ENCODE data around the gene KRTAP4-8. TPM values are rescaled to one million over a fixed set of nuclear protein-coding genes. Genes with fewer than 3 reads are reported as not detected.
"Not testable (repeated sequence)": the region's sequence is repeated elsewhere in the genome, so short reads cannot be mapped to it uniquely, and the experiment has no call there.

Gene KRTAP4-8
- total RNA-seq, 1 experiment from 2014 or later, result not detected

GRCh38 chr17:41121742-41122141 lies 23.8 kb upstream of the KRTAP4-8 start:
- TF ChIP-seq EZH2 (IDR thresholded peaks at IDR 0.05; ENCODE audit: low read depth) (no peak), CTCF (conservative IDR thresholded peaks at IDR 0.05) (no peak)
- ChIA-PET POLR2A (ENCODE audit: unreplicated experiment) (no interaction called here), CTCF (no interaction called here)
- Histone ChIP-seq H2AFZ (no peak overlapping the region), H3K36me3 (ENCODE audit: low read depth) (no peaks in the 10 kb centered on the region), H3K27ac (no peak overlapping the region), H3K4me3 (no peak overlapping the region), H4K20me1 (ENCODE audit: insufficient read depth) (no peaks in the 10 kb centered on the region), H3K27me3 (ENCODE audit: insufficient read depth, low read depth) (no peaks in the 10 kb centered on the region), H3F3A (ENCODE audit: insufficient read depth, low read depth) (no peaks in the 10 kb centered on the region), H3K9me2 (ENCODE audit: insufficient read depth) (no peaks in the 10 kb centered on the region), H3K4me1 (replicated peaks; ENCODE audit: insufficient read depth) (no peaks in the 10 kb centered on the region; the same call in 1 of the 2 replicates), H3K9me3 (ENCODE audit: insufficient read depth, low read depth) (0 out of 2 replicates have a peak, but pooled peaks cover 3% of the 10 kb centered on the region), H3K79me2 (ENCODE audit: low read depth) (no peaks in the 10 kb centered on the region), H3K4me2 (no peak overlapping the region)
- intact Hi-C loops (cut with micrococcal nuclease; ENCODE audit: unreplicated experiment), result no loop called here
- no peak for DNase-seq
- BruUV-seq (replicated peaks), result no TSS peak

GRCh38 chr17:41119696-41120690 lies 22.1 kb upstream of the KRTAP4-8 start:
- H3K9me2 ChIP-seq (ENCODE audit: insufficient read depth); CTCF ChIA-PET; H3K36me3 ChIP-seq (ENCODE audit: low read depth); H3K27ac ChIP-seq; H3K4me1 ChIP-seq (replicated peaks; ENCODE audit: insufficient read depth); H3K4me2 ChIP-seq; DNase-seq; POLR2A ChIA-PET (ENCODE audit: unreplicated experiment); H3K9me3 ChIP-seq (ENCODE audit: insufficient read depth, low read depth); H3F3A ChIP-seq (ENCODE audit: insufficient read depth, low read depth); H2AFZ ChIP-seq; H3K27me3 ChIP-seq (ENCODE audit: insufficient read depth, low read depth); H3K4me3 ChIP-seq; H4K20me1 ChIP-seq (ENCODE audit: insufficient read depth); intact Hi-C loops (cut with micrococcal nuclease; ENCODE audit: unreplicated experiment); BruUV-seq (replicated peaks); H3K79me2 ChIP-seq (ENCODE audit: low read depth): not testable (repeated sequence)

GRCh38 chr17:41118721-41119120 lies 20.8 kb upstream of the KRTAP4-8 start:
- H3K4me2 ChIP-seq, result no peak overlapping the region
- no peak overlapping the region for H3K4me3 ChIP-seq
- no peak overlapping the region for H3K27ac ChIP-seq
- H3K27me3 ChIP-seq (ENCODE audit: insufficient read depth, low read depth), result no peaks in the 10 kb centered on the region
- 0 out of 2 replicates have a peak, but pooled peaks cover 3% of the 10 kb centered on the region for H3K9me3 ChIP-seq (ENCODE audit: insufficient read depth, low read depth)
- TF ChIP-seq EZH2 (IDR thresholded peaks at IDR 0.05; ENCODE audit: low read depth) (no peak), CTCF (conservative IDR thresholded peaks at IDR 0.05) (no peak)
- BruUV-seq (replicated peaks), result no TSS peak
- H3K36me3 ChIP-seq (ENCODE audit: low read depth), result no peaks in the 10 kb centered on the region
- no peaks in the 10 kb centered on the region for H3K79me2 ChIP-seq (ENCODE audit: low read depth)
- DNase-seq, result no peak
- ChIA-PET POLR2A (ENCODE audit: unreplicated experiment) (no interaction called here), CTCF (no interaction called here)
- intact Hi-C loops (cut with micrococcal nuclease; ENCODE audit: unreplicated experiment), result no loop called here
- no peaks in the 10 kb centered on the region for H4K20me1 ChIP-seq (ENCODE audit: insufficient read depth)
- no peaks in the 10 kb centered on the region for H3F3A ChIP-seq (ENCODE audit: insufficient read depth, low read depth)
- no peaks in the 10 kb centered on the region; the same call in 1 of the 2 replicates for H3K4me1 ChIP-seq (replicated peaks; ENCODE audit: insufficient read depth)
- H3K9me2 ChIP-seq (ENCODE audit: insufficient read depth), result no peaks in the 10 kb centered on the region
- no peak overlapping the region for H2AFZ ChIP-seq

- intact Hi-C loops (cut with micrococcal nuclease; ENCODE audit: unreplicated experiment); H3K4me2 ChIP-seq; BruUV-seq (replicated peaks); H3K9me2 ChIP-seq (ENCODE audit: insufficient read depth); H4K20me1 ChIP-seq (ENCODE audit: insufficient read depth); H3K36me3 ChIP-seq (ENCODE audit: low read depth); H3K4me1 ChIP-seq (replicated peaks; ENCODE audit: insufficient read depth); CTCF ChIA-PET; POLR2A ChIA-PET (ENCODE audit: unreplicated experiment); H3K27ac ChIP-seq; H3K4me3 ChIP-seq; H3F3A ChIP-seq (ENCODE audit: insufficient read depth, low read depth); H3K27me3 ChIP-seq (ENCODE audit: insufficient read depth, low read depth); H2AFZ ChIP-seq; H3K9me3 ChIP-seq (ENCODE audit: insufficient read depth, low read depth); H3K79me2 ChIP-seq (ENCODE audit: low read depth); DNase-seq: not testable (repeated sequence)
Observed at GRCh38 chr17:41117846-41118386, 20.0 kb upstream of the KRTAP4-8 start, which contains the start of gene KRTAP4-11. TSS of gene KRTAP4-11 (minus strand) at chr17:41118373. CDS start at chr17:41118315, 58 bp downstream.
